HG03108 (cell line): ENCODE measurements around the gene EFHD1.
"Not testable (repeated sequence)": the region's sequence is repeated elsewhere in the genome, so short reads cannot be mapped to it uniquely, and the experiment has no call there.

ENCODE experiments used
- ATAC-seq: cut with Tn5 transposase; IDR thresholded peaks from one replicate; pipeline ENCODE4 v1.9.1; 2021; ENCODE audit warnings: moderate library complexity; ENCODE audit not compliant: unreplicated experiment

Gene EFHD1

GRCh38 chr2:232647261-232647660 is 13.9 kb downstream of the EFHD1 start:
- ATAC-seq: no peak

GRCh38 chr2:232649033-232649432 is 15.6 kb downstream of the EFHD1 start:
- ATAC-seq: no peak

- no peak for ATAC-seq
These were observed 19.1 kb downstream of the EFHD1 start for GRCh38 chr2:232652505-232652851.

- ATAC-seq: no peak
These were observed 20.0 kb downstream of the EFHD1 start for GRCh38 chr2:232653441-232653840.

- no peak for ATAC-seq
These were observed 22.0 kb downstream of the EFHD1 start for GRCh38 chr2:232655392-232655791.

- no peak for ATAC-seq
These were observed 24.9 kb downstream of the EFHD1 start for GRCh38 chr2:232658217-232658785.

GRCh38 chr2:232659359-232659758 is 26.0 kb downstream of the EFHD1 start:
- no peak for ATAC-seq

GRCh38 chr2:232662486-232663260 is 29.3 kb downstream of the EFHD1 start:
- ATAC-seq: no peak

- ATAC-seq: no peak
These were observed 32.8 kb downstream of the EFHD1 start for GRCh38 chr2:232666051-232666805.

GRCh38 chr2:232667989-232668583 is 34.7 kb downstream of the EFHD1 start:
- no peak for ATAC-seq

- no peak for ATAC-seq
These were observed 35.5 kb downstream of the EFHD1 start for GRCh38 chr2:232668805-232669444.

GRCh38 chr2:232672588-232672987 is 39.2 kb downstream of the EFHD1 start:
- no peak for ATAC-seq

GRCh38 chr2:232674491-232674890 is 41.1 kb downstream of the EFHD1 start:
- ATAC-seq: no peak

GRCh38 chr2:232675381-232675780 is 42.0 kb downstream of the EFHD1 start:
- ATAC-seq: no peak

GRCh38 chr2:232680006-232680405 is 46.6 kb downstream of the EFHD1 start:
- no peak for ATAC-seq

- ATAC-seq: no peak
These were observed 48.1 kb downstream of the EFHD1 start for GRCh38 chr2:232681527-232681926.

GRCh38 chr2:232683368-232683767 is 50.0 kb downstream of the EFHD1 start:
- ATAC-seq: no peak

- ATAC-seq: not testable (repeated sequence)
These were observed 52.0 kb downstream of the EFHD1 start for GRCh38 chr2:232685391-232685790.

GRCh38 chr2:232687382-232688160 is 54.2 kb downstream of the EFHD1 start:
- no peak for ATAC-seq

- ATAC-seq: no peak
These were observed 54.8 kb downstream of the EFHD1 start for GRCh38 chr2:232688201-232688600.
